ENCODE measurements around the gene NRIP3. TPM values are rescaled to one million over a fixed set of nuclear protein-coding genes. Genes with fewer than 3 reads are reported as not detected.

Gene NRIP3
- total and polyA plus RNA-seq, 2 donors (not counting 3 experiments of a cell fraction or from before 2014, with no cell fraction given), result 3.7 to 9.9 TPM

DNA sequence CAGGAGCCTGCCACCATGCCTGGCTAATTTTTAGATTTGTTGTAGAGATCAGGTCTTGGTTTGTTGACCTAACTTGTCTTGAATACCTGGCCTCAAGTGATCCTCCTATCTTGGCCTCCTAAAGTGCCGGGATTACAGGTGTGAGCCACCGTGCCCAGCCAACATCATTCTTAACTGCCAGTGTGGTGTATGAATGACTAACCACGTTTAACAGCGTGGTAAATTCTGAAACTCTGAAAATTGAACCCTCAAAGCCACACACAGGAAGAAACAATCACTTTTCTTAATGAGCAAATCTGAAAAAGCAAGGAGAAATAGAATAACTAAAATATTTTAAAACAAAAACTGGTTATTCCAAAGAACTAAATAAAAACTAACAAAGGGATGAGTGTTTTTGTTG, 46.9 kb downstream of the NRIP3 start:
- dilution Hi-C loops (cut with MboI; ENCODE audit: extremely low pct_ligation_motif_present, low sequenced_read_pairs) (no loop called here), intact Hi-C loops (cut with micrococcal nuclease) (loop anchor here (5.0 kb wide), 2 partner anchors 125 to 345 kb away; no protein-coding TSS in a partner anchor)
- CTCF ChIA-PET, result interaction anchor here (1.0 to 1.3 kb wide), 4 partner anchors 8 to 43 kb away, joined by 3 to 4 read pairs (median 4); partner anchors contain the start of gene ASCL3
- peaks cover 12% of the 10 kb centered on the region for H3K79me2 ChIP-seq (ENCODE audit: control insufficient read depth, insufficient read depth, low read length)
- no peaks in the 10 kb centered on the region for H3K4me1 ChIP-seq (ENCODE audit: control insufficient read depth, extremely low read depth, insufficient read depth, low read length)
- no peaks in the 10 kb centered on the region for H3K9me3 ChIP-seq (replicated peaks; ENCODE audit: control insufficient read depth, insufficient read depth, low read length)
- no peak overlapping the region for H3K4me3 ChIP-seq (replicated peaks in 1 of 3; ENCODE audit: insufficient read depth in 1 of 3, low read depth in 1 of 3, low read length in 3 of 3)
- TF ChIP-seq MYC (IDR thresholded peaks at IDR 0.05; ENCODE audit: low read depth, low read length) (no peak), EZH2 (IDR thresholded peaks at IDR 0.05; ENCODE audit: borderline replicate concordance, low read depth, low read length, severe bottlenecking) (no peak), POLR2A (IDR thresholded peaks at IDR 0.05; ENCODE audit: low read depth, low read length) (no peak), POLR2AphosphoS5 (IDR thresholded peaks at IDR 0.05; ENCODE audit: insufficient read depth, low read depth, low read length) (no peak)
- TF ChIP-seq, protein P1, sequence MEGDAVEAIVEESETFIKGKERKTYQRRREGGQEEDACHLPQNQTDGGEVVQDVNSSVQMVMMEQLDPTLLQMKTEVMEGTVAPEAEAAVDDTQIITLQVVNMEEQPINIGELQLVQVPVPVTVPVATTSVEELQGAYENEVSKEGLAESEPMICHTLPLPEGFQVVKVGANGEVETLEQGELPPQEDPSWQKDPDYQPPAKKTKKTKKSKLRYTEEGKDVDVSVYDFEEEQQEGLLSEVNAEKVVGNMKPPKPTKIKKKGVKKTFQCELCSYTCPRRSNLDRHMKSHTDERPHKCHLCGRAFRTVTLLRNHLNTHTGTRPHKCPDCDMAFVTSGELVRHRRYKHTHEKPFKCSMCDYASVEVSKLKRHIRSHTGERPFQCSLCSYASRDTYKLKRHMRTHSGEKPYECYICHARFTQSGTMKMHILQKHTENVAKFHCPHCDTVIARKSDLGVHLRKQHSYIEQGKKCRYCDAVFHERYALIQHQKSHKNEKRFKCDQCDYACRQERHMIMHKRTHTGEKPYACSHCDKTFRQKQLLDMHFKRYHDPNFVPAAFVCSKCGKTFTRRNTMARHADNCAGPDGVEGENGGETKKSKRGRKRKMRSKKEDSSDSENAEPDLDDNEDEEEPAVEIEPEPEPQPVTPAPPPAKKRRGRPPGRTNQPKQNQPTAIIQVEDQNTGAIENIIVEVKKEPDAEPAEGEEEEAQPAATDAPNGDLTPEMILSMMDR (IDR thresholded peaks at IDR 0.05; ENCODE audit: extremely low read depth in 1 of 2, insufficient read depth in 1 of 2, low read depth in 1 of 2, low read length in 2 of 2), result no peak
- TF ChIP-seq, protein P2, sequence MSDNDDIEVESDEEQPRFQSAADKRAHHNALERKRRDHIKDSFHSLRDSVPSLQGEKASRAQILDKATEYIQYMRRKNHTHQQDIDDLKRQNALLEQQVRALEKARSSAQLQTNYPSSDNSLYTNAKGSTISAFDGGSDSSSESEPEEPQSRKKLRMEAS (IDR thresholded peaks at IDR 0.05; ENCODE audit: insufficient read depth, insufficient read length), result no peak
- H3K27me3 ChIP-seq (ENCODE audit: control insufficient read depth in 2 of 2, insufficient read depth in 2 of 2, low read length in 2 of 2), result no peaks in the 10 kb centered on the region
- H2AFZ ChIP-seq (ENCODE audit: low read depth, low read length), result no peak overlapping the region
- BruUV-seq (replicated peaks), result no TSS peak
- no peak overlapping the region for H3K27ac ChIP-seq (ENCODE audit: insufficient read depth, low read depth, low read length)
- FAIRE-seq (no peak), DNase-seq (ENCODE audit: low read depth, low spot score) (no peak)
- H3K4me2 ChIP-seq (ENCODE audit: insufficient read depth, low read length), result no peak overlapping the region
- POLR2A ChIA-PET, result no interaction called here
- no peak overlapping the region for H3K9ac ChIP-seq (replicated peaks; ENCODE audit: extremely low read depth, insufficient read depth, low read length)
- peaks cover 5 to 6% of the 10 kb centered on the region in 2 experiments for H3K36me3 ChIP-seq (ENCODE audit: control insufficient read depth in 2 of 2, extremely low read depth in 1 of 2, insufficient read depth in 2 of 2, low read length in 2 of 2)
- H4K20me1 ChIP-seq (replicated peaks; ENCODE audit: control insufficient read depth, extremely low read depth, insufficient read depth, low read length), result no peaks in the 10 kb centered on the region
- no peaks in the 10 kb centered on the region for H3K9me1 ChIP-seq (replicated peaks; ENCODE audit: control insufficient read depth, extremely low read depth, insufficient read depth, low read length)

Data from endothelial cell of umbilical vein (primary cell).